ENCODE results near the gene FHOD3.

GRCh38 chr18:36655074-36655473 lies 357.6 kb downstream of the FHOD3 start:
- TF ChIP-seq CTCF (IDR thresholded peaks at IDR 0.05) (no peak), POLR2A (IDR thresholded peaks at IDR 0.05) (no peak)
